Activated CD8-positive, alpha-beta memory T cell treated with anti-CD3 and anti-CD28 coated beads for 4 hours (primary cell): Measurements from ENCODE around the gene ZFP1.
"Not testable (repeated sequence)": the region's sequence is repeated elsewhere in the genome, so short reads cannot be mapped to it uniquely, and the experiment has no call there.

Source experiments
- DNase-seq, 2 donors: peaks; one replicate each; pipeline ENCODE4 v3.0.0-alpha.2; 2020; ENCODE audit warnings: low read depth in 2 of 2

ZFP1 gene

GRCh38 chr16:75204410-75204758, 56.1 kb downstream of the ZFP1 start:
- DNase-seq: no peak

GRCh38 chr16:75204905-75205304, 56.6 kb downstream of the ZFP1 start:
- DNase-seq: not testable (repeated sequence)

GRCh38 chr16:75205438-75205837, 57.1 kb downstream of the ZFP1 start:
- not testable (repeated sequence) for DNase-seq

- DNase-seq: not testable (repeated sequence)
These were observed 57.8 kb downstream of the ZFP1 start for GRCh38 chr16:75205961-75206748.

- no peak for DNase-seq
These were observed 58.6 kb downstream of the ZFP1 start, which contains the start of gene CTRB2 for GRCh38 chr16:75206749-75207451. CTRB2 (minus strand) TSS chr16:75207161; CDS start chr16:75207141, 20 bp downstream.

- no peak for DNase-seq
These were observed 59.5 kb downstream of the ZFP1 start for GRCh38 chr16:75207831-75208230.

- DNase-seq: no peak
These were observed 60.0 kb downstream of the ZFP1 start for GRCh38 chr16:75208242-75208825.

- DNase-seq: no peak
These were observed 60.7 kb downstream of the ZFP1 start for GRCh38 chr16:75208861-75209505.

- DNase-seq: not testable (repeated sequence)
These were observed 61.2 kb downstream of the ZFP1 start for GRCh38 chr16:75209514-75209913.

- DNase-seq: no peak
These were observed 61.6 kb downstream of the ZFP1 start for GRCh38 chr16:75209944-75210343.

- DNase-seq: not testable (repeated sequence)
These were observed 63.0 kb downstream of the ZFP1 start for GRCh38 chr16:75211286-75211685.

GRCh38 chr16:75216127-75216526, 67.8 kb downstream of the ZFP1 start:
- no peak for DNase-seq

GRCh38 chr16:75216576-75216975, 68.3 kb downstream of the ZFP1 start:
- no peak for DNase-seq

GRCh38 chr16:75217389-75217851, 69.1 kb downstream of the ZFP1 start:
- no peak for DNase-seq

- DNase-seq: no peak
These were observed 70.1 kb downstream of the ZFP1 start, which contains the start of gene CTRB1 for GRCh38 chr16:75218256-75219076. CTRB1 (plus strand) TSS chr16:75218988; CDS start chr16:75219008, 20 bp downstream.

- DNase-seq: no peak
These were observed 70.8 kb downstream of the ZFP1 start for GRCh38 chr16:75219088-75219487.

- DNase-seq: no peak
These were observed 71.5 kb downstream of the ZFP1 start for GRCh38 chr16:75219838-75220237.
